LNCAP (cell line): Measurements from ENCODE around the gene KPNB1.

Experiments
- CTCF ChIP-seq: fragments of 450-650 bp; IDR thresholded peaks from 2 replicates; pipeline ENCODE4 v1.5.1; 2017; ENCODE audit warnings: mild to moderate bottlenecking

The KPNB1 gene

GRCh38 chr17:47720196-47720595 lies 70.5 kb downstream of the KPNB1 start:
- TF ChIP-seq CTCF, result no peak

GRCh38 chr17:47720754-47721533 lies 71.2 kb downstream of the KPNB1 start:
- TF ChIP-seq CTCF, result no peak

GRCh38 chr17:47721725-47722124 lies 72.0 kb downstream of the KPNB1 start:
- no peak for TF ChIP-seq CTCF

GRCh38 chr17:47724705-47725104 lies 75.0 kb downstream of the KPNB1 start:
- no peak for TF ChIP-seq CTCF

- no peak for TF ChIP-seq CTCF
Measured at GRCh38 chr17:47725446-47726111, 75.9 kb downstream of the KPNB1 start.

- TF ChIP-seq CTCF, result no peak
Measured at GRCh38 chr17:47726796-47727703, 77.3 kb downstream of the KPNB1 start.

- no peak for TF ChIP-seq CTCF
Measured at GRCh38 chr17:47727704-47728036, 78.0 kb downstream of the KPNB1 start.
